PFSK-1 (cell line): Measurements from ENCODE around the gene MARF1.

Source experiments
- FOXP2 ChIP-seq: optimal IDR thresholded peaks from 2 replicates; pipeline ENCODE3; 2011; ENCODE audit warnings: borderline replicate concordance, control low read depth, inconsistent platforms; ENCODE audit not compliant: insufficient read depth; ENCODE audit errors: extremely low read length, extremely low read depth
- POLR2AphosphoS5 ChIP-seq: IDR thresholded peaks from 2 replicates; pipeline ENCODE4 v1.6.1; 2012; ENCODE audit warnings: low read depth, mild to moderate bottlenecking, control low read depth, low read length, moderate library complexity
- SIN3A ChIP-seq: IDR thresholded peaks from 2 replicates; pipeline ENCODE4 v1.6.1; 2012; ENCODE audit warnings: mild to moderate bottlenecking, low read length, moderate library complexity, borderline replicate concordance; ENCODE audit not compliant: insufficient read depth
- TAF1 ChIP-seq: IDR thresholded peaks from 2 replicates; pipeline ENCODE4 v1.6.1; 2012; ENCODE audit warnings: low read length, control low read depth, borderline replicate concordance; ENCODE audit not compliant: insufficient read depth
- TF ChIP-seq, protein P1 (sequence below), 2 experiments: IDR thresholded peaks; 2 replicates each; pipeline versions ENCODE4 v1.6.1 to v1.8.0; 2011 to 2012; ENCODE audit warnings: low read depth in 2 of 2, low read length in 2 of 2, control low read depth in 1 of 2, inconsistent platforms in 1 of 2, mild to moderate bottlenecking in 1 of 2, moderate library complexity in 1 of 2; ENCODE audit not compliant: insufficient read depth in 1 of 2

The MARF1 gene

DNA sequence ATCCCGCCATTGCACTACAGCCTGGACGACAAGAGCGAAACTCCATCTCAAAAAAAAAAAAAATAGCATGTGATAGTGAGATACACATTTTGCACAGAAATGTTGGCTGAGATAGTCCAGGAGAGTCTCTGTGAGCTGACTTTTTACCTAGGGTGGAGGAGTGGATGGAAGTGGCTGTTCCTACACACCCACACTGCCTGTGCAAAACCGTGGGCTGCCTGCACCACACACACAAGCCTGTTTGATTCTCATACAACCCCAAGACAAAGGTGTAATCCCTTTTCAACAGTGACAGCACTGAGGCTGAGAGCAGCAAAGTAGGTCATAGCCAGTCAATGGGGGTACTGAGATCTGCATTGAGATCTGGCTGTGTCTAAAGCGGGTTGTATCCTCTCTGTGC is 86.8 kb downstream of the MARF1 start:
- TF ChIP-seq FOXP2, result no peak
- no peak for TF ChIP-seq SIN3A
- TF ChIP-seq POLR2AphosphoS5, result no peak
- TF ChIP-seq, protein P1, sequence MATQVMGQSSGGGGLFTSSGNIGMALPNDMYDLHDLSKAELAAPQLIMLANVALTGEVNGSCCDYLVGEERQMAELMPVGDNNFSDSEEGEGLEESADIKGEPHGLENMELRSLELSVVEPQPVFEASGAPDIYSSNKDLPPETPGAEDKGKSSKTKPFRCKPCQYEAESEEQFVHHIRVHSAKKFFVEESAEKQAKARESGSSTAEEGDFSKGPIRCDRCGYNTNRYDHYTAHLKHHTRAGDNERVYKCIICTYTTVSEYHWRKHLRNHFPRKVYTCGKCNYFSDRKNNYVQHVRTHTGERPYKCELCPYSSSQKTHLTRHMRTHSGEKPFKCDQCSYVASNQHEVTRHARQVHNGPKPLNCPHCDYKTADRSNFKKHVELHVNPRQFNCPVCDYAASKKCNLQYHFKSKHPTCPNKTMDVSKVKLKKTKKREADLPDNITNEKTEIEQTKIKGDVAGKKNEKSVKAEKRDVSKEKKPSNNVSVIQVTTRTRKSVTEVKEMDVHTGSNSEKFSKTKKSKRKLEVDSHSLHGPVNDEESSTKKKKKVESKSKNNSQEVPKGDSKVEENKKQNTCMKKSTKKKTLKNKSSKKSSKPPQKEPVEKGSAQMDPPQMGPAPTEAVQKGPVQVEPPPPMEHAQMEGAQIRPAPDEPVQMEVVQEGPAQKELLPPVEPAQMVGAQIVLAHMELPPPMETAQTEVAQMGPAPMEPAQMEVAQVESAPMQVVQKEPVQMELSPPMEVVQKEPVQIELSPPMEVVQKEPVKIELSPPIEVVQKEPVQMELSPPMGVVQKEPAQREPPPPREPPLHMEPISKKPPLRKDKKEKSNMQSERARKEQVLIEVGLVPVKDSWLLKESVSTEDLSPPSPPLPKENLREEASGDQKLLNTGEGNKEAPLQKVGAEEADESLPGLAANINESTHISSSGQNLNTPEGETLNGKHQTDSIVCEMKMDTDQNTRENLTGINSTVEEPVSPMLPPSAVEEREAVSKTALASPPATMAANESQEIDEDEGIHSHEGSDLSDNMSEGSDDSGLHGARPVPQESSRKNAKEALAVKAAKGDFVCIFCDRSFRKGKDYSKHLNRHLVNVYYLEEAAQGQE (IDR thresholded peaks at IDR 0.05; ENCODE audit: insufficient read depth in 1 of 2, low read depth in 2 of 2, low read length in 2 of 2), result no peak
- TF ChIP-seq TAF1, result no peak

DNA sequence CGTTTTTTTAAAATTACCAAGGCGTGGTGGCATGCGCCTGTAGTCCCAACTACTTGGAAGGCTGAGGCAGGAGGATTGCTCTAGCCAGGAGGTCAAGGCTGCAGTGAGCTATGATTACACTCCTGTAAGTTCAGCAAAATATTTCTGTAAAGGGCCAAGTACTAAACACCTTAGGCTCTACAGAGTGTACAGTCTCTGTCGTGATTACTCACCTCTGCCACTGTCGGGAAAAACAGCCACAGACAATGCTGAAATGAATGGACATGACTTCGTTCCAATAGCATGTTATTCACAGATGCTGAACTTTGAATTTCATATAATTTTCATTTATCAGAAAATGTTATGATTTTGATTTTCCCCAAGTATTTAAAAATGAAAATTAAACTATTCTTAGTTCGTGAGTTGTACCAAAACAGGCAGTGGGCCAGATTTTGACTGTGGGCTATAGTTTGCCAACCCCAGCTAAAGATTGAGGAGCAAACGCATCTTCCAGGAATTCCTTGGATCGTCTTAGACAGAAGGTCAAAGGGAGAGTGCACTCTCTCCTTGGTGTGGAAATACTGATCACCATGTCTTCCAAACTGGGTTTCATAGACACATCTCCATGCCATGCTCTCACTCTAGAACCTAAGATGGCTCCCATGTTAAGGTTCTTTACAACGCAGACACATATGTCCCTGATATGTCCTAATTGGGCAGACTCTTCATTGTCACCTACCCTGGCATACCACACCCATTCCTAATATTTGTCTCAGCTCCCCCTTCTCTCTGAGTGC is 89.5 kb downstream of the MARF1 start:
- no peak for TF ChIP-seq FOXP2

DNA sequence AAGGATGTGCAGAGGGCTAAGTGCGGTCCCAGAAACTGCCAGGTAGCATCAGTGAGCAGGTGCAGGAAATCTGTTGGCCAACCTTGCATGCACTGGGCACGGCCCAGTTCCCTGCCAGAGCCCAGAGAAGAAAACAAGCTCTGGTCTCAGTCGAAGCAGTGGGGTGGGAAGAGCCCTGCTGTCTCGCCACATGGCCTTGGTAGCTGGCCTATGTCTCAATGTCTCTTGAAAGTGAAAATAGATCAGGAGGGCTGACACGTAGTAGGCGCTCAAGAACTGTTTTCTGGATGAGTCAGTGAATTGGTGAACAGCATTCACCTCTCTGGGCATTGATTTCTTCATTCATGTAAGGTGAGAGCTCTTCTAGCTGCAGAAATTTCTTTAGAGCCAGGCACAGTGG is 90.4 kb downstream of the MARF1 start:
- TF ChIP-seq TAF1 (no peak), SIN3A (no peak), POLR2AphosphoS5 (no peak), FOXP2 (no peak)
- TF ChIP-seq, protein P1 (IDR thresholded peaks at IDR 0.05; ENCODE audit: insufficient read depth in 1 of 2, low read depth in 2 of 2, low read length in 2 of 2), result no peak

DNA sequence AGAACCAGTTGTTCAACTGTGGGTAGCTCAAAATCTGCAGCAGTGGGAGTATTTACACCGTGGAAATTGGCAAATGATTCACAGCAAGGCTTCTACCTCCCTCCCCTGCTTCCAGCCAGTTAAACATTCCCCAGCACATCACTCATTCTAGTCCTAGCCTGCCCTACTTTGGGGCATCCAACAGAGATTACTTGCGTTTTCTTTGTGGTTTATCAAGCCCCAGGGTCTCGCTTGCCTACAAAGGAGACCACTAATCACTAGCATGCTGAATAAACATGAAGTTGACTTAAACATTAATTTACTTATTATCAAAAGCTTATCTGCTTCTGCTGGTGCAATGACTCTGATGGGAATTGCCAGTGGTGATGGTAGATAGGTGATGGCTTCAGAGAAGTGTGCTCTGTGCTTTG is 94.5 kb downstream of the MARF1 start:
- TF ChIP-seq SIN3A (no peak), POLR2AphosphoS5 (no peak), TAF1 (no peak), FOXP2 (no peak)
- TF ChIP-seq, protein P1 (IDR thresholded peaks at IDR 0.05; ENCODE audit: insufficient read depth in 1 of 2, low read depth in 2 of 2, low read length in 2 of 2), result no peak

DNA sequence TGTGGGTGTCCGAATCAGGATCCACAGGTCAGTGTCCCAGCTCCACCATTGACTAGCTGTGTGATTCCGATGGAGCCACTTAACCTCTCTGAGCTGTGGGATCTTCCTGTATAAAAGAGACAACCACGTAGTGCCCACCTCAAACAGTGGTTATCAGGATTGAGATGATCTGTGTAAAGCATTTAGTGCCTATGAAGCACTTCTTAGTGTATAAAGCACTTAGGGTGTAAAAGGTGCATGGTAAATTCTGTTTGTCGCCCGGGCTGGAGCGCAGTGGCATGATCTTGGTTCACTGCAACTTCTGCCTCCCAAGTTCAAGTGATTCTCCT is 95.2 kb downstream of the MARF1 start:
- TF ChIP-seq POLR2AphosphoS5, result no peak
- TF ChIP-seq FOXP2, result no peak
- TF ChIP-seq, protein P1 (IDR thresholded peaks at IDR 0.05; ENCODE audit: insufficient read depth in 1 of 2, low read depth in 2 of 2, low read length in 2 of 2), result no peak
- TF ChIP-seq TAF1, result no peak
- no peak for TF ChIP-seq SIN3A

DNA sequence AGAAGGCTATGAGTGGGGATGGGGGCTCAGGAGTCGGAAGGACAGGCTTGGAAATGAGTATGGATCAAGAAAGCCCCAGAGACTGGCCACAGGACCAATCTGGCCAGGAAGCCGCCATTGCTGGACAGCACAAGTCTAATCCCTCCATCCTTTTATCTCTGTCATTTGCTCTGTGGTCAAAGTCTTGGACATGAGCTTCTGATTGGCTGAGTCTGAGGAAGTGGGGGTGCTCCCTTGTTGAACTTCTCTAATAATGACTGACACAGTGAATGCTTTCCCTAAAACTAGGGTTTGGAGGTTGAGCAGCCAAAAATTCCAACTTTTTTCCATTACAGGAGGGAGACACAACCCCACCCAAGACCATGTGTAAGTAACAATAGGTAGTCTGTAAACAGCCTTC is 97.4 kb downstream of the MARF1 start:
- TF ChIP-seq POLR2AphosphoS5 (no peak), FOXP2 (no peak), SIN3A (no peak), TAF1 (no peak)
- TF ChIP-seq, protein P1 (IDR thresholded peaks at IDR 0.05; ENCODE audit: insufficient read depth in 1 of 2, low read depth in 2 of 2, low read length in 2 of 2), result no peak
